Measurements from ENCODE around the gene CNTNAP5.

The CNTNAP5 gene

DNA sequence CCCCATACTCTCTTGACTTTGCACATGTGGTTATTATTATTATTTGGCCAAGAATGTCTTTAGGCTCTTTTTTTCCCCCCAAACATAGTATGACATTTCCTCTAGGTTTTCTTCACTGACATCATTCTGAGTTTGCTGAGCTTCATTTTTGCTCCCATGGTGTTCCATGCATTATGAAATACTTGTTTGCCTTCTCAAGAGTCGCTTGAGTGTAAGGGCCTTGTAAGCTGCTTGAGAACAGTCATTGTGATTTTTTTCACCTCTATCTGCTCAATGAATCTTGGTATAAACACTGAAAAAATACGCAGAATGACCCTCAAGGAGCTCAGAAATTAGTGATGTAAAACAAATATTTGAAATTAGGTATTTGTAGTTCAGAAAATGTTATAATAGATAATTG, 688.9 kb downstream of the CNTNAP5 start:
- CTCF ChIA-PET: no interaction called here
- DNase-seq (ENCODE audit: extremely low spot score): no peak
- POLR2A ChIA-PET: no interaction called here
- TF ChIP-seq ELF4 (IDR thresholded peaks at IDR 0.05) (no peak), BHLHE40 (IDR thresholded peaks at IDR 0.05; ENCODE audit: borderline replicate concordance) (no peak), L3MBTL2 (conservative IDR thresholded peaks at IDR 0.05) (no peak), ARNT (IDR thresholded peaks at IDR 0.05) (no peak), FOXM1 (IDR thresholded peaks at IDR 0.05; ENCODE audit: borderline replicate concordance) (no peak), LEF1 (IDR thresholded peaks at IDR 0.05; ENCODE audit: borderline replicate concordance) (no peak), FOXK2 (IDR thresholded peaks at IDR 0.05) (no peak), ZNF384 (IDR thresholded peaks at IDR 0.05) (no peak), NFRKB (IDR thresholded peaks at IDR 0.05) (no peak), HDGF (IDR thresholded peaks at IDR 0.05; ENCODE audit: borderline replicate concordance) (no peak), CTBP1 (IDR thresholded peaks at IDR 0.05; ENCODE audit: borderline replicate concordance) (no peak), FOXA1 (IDR thresholded peaks at IDR 0.05) (no peak), SUZ12 (IDR thresholded peaks at IDR 0.05) (no peak), SP1 (IDR thresholded peaks at IDR 0.05) (no peak), TARDBP (IDR thresholded peaks at IDR 0.05) (no peak)
- TF ChIP-seq, protein P1, sequence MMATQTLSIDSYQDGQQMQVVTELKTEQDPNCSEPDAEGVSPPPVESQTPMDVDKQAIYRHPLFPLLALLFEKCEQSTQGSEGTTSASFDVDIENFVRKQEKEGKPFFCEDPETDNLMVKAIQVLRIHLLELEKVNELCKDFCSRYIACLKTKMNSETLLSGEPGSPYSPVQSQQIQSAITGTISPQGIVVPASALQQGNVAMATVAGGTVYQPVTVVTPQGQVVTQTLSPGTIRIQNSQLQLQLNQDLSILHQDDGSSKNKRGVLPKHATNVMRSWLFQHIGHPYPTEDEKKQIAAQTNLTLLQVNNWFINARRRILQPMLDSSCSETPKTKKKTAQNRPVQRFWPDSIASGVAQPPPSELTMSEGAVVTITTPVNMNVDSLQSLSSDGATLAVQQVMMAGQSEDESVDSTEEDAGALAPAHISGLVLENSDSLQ (IDR thresholded peaks at IDR 0.05): no peak

DNA sequence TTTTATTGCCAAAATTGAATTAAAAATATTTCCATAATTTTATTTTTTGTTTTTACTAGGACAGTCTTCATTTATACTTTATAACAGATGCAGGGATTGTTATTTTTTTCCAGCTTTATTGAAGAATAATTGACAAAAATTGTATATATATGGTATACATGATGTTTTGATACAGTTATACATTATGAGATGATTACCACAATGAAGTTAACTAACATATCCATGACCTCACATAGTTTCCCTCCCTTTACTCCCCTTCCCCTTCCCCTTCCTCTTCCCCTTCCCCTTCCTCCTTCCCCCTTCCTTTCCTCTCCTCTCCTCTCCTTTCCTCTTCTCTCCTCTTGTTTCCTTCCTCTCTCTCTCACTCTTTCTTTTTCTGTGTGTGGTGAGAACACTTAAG, 700.1 kb downstream of the CNTNAP5 start:
- ChIA-PET POLR2A (no interaction called here), CTCF (no interaction called here)
- no peak for DNase-seq (ENCODE audit: extremely low spot score)
- TF ChIP-seq CTBP1 (IDR thresholded peaks at IDR 0.05; ENCODE audit: borderline replicate concordance) (no peak), SP1 (IDR thresholded peaks at IDR 0.05) (no peak), ARNT (IDR thresholded peaks at IDR 0.05) (no peak), LEF1 (IDR thresholded peaks at IDR 0.05; ENCODE audit: borderline replicate concordance) (no peak), FOXM1 (IDR thresholded peaks at IDR 0.05; ENCODE audit: borderline replicate concordance) (no peak), ZNF384 (IDR thresholded peaks at IDR 0.05) (no peak), SUZ12 (IDR thresholded peaks at IDR 0.05) (no peak), TARDBP (IDR thresholded peaks at IDR 0.05) (no peak), L3MBTL2 (conservative IDR thresholded peaks at IDR 0.05) (no peak), FOXK2 (IDR thresholded peaks at IDR 0.05) (no peak), FOXA1 (IDR thresholded peaks at IDR 0.05) (no peak), ELF4 (IDR thresholded peaks at IDR 0.05) (no peak), BHLHE40 (IDR thresholded peaks at IDR 0.05; ENCODE audit: borderline replicate concordance) (no peak), HDGF (IDR thresholded peaks at IDR 0.05; ENCODE audit: borderline replicate concordance) (no peak), NFRKB (IDR thresholded peaks at IDR 0.05) (no peak)
- TF ChIP-seq, protein P1 (IDR thresholded peaks at IDR 0.05): no peak

DNA sequence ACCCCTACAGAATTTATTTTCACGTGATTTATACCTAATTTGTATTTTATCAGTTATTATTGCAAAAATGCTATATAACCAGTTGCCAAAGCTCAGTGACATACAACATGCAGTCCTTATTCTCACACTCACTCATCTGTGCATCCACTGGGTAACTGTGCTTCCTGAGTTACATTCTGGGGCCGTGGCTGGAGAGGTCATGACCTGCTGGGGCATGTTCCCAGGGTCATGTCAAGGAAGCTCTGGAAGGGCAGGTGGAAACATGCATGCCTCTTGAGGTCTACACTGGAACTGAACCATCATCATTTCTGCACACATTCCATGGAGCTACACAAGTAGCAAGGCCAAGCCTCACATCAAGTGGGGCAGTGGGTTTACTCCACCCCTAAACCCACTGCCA, 715.5 kb downstream of the CNTNAP5 start:
- no peak for TF ChIP-seq TARDBP (IDR thresholded peaks at IDR 0.05)
- no peak for TF ChIP-seq FOXK2 (IDR thresholded peaks at IDR 0.05)
- TF ChIP-seq FOXM1 (IDR thresholded peaks at IDR 0.05; ENCODE audit: borderline replicate concordance): no peak
- ChIA-PET POLR2A (no interaction called here), CTCF (no interaction called here)
- DNase-seq (ENCODE audit: extremely low spot score): no peak

DNA sequence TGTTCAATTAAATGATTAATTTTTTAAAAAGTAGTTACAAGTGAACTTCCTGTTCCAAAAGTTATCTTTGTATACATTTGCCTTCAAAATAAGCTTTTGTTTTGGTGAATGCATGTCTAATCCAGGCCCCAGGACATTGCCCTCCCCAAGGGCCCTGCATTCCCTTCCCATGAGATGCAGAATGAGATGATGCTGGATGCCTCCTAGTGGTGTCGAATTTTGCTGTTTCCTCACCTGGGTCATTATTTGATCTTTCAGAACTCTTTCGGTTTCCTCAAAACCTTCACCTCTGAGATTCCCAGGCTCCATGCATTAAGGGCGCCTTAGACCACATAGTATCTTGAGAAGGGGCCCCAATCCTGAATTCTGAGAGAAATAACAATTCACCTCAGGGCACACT, 728.8 kb downstream of the CNTNAP5 start:
- ChIA-PET POLR2A (no interaction called here), CTCF (no interaction called here)
- no peak for TF ChIP-seq L3MBTL2 (conservative IDR thresholded peaks at IDR 0.05)
- TF ChIP-seq CTBP1 (IDR thresholded peaks at IDR 0.05; ENCODE audit: borderline replicate concordance): no peak
- TF ChIP-seq SP1 (IDR thresholded peaks at IDR 0.05): no peak
- TF ChIP-seq TARDBP (IDR thresholded peaks at IDR 0.05): no peak
- no peak for TF ChIP-seq ARNT (IDR thresholded peaks at IDR 0.05)
- no peak for TF ChIP-seq ZNF384 (IDR thresholded peaks at IDR 0.05)
- TF ChIP-seq FOXM1 (IDR thresholded peaks at IDR 0.05; ENCODE audit: borderline replicate concordance): no peak
- no peak for TF ChIP-seq SUZ12 (IDR thresholded peaks at IDR 0.05)
- no peak for TF ChIP-seq LEF1 (IDR thresholded peaks at IDR 0.05; ENCODE audit: borderline replicate concordance)
- no peak for TF ChIP-seq FOXK2 (IDR thresholded peaks at IDR 0.05)
- TF ChIP-seq NFRKB (IDR thresholded peaks at IDR 0.05): no peak
- no peak for TF ChIP-seq ELF4 (IDR thresholded peaks at IDR 0.05)
- DNase-seq (ENCODE audit: extremely low spot score): no peak

DNA sequence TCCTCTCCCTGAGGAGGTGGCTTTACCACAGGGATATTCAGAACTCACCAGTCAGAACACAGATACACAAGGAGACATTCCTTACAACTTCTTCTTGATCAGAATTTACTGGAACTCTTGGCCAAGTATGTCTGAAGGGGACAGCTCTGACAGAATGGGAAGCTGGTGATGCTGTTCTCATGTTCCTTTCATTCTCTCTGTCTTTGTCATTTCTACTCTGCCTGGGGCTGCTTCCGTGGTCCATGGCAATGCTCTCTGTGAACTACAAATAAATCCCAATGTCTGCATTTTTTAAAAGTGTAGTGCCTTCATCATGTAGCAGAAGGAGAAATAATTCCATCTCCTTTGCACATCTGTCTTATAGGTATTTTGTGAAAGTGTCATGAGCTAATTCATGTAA, 730.3 kb downstream of the CNTNAP5 start:
- ChIA-PET POLR2A (no interaction called here), CTCF (no interaction called here)
- no peak for TF ChIP-seq SUZ12 (IDR thresholded peaks at IDR 0.05)
- DNase-seq (ENCODE audit: extremely low spot score): no peak

DNA sequence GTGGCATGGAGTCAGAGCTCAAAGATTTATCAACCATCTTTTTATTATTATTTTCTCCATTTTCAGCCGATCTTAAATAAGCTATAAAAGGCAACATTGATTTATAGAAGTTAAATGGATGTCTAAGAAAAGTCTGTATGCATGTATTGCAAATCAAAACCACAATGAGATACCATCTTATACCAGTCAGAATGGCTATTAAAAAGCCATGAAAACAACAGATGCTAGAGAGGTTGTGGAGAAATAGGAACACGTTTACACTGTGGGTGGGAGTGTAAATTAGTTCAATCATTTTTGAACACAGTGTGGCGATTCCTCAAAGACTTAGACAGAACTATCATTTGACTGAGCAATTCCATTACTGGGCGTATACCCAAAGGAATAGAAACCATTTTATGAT, 731.0 kb downstream of the CNTNAP5 start:
- ChIA-PET POLR2A (no interaction called here), CTCF (no interaction called here)

More for the DNA sequence above, 731.0 kb downstream of the CNTNAP5 start:
- TF ChIP-seq, protein P1 (IDR thresholded peaks at IDR 0.05): no peak
- TF ChIP-seq ARNT (IDR thresholded peaks at IDR 0.05) (no peak), L3MBTL2 (conservative IDR thresholded peaks at IDR 0.05) (no peak), TARDBP (IDR thresholded peaks at IDR 0.05) (no peak), SUZ12 (IDR thresholded peaks at IDR 0.05) (no peak), FOXK2 (IDR thresholded peaks at IDR 0.05) (no peak), FOXM1 (IDR thresholded peaks at IDR 0.05; ENCODE audit: borderline replicate concordance) (no peak), SP1 (IDR thresholded peaks at IDR 0.05) (no peak), HDGF (IDR thresholded peaks at IDR 0.05; ENCODE audit: borderline replicate concordance) (no peak), LEF1 (IDR thresholded peaks at IDR 0.05; ENCODE audit: borderline replicate concordance) (no peak), CTBP1 (IDR thresholded peaks at IDR 0.05; ENCODE audit: borderline replicate concordance) (no peak), ELF4 (IDR thresholded peaks at IDR 0.05) (no peak), ZNF384 (IDR thresholded peaks at IDR 0.05) (no peak), NFRKB (IDR thresholded peaks at IDR 0.05) (no peak)
- DNase-seq (ENCODE audit: extremely low spot score): no peak

Data from HEK293T (cell line).